HG03280 (cell line): ENCODE measurements around the gene KIAA1549.

Source experiments
- ATAC-seq: cut with Tn5 transposase; IDR thresholded peaks from one replicate; pipeline ENCODE4 v1.9.1; 2021; ENCODE audit warnings: mild to moderate bottlenecking, moderate library complexity; ENCODE audit not compliant: unreplicated experiment

Gene KIAA1549

DNA sequence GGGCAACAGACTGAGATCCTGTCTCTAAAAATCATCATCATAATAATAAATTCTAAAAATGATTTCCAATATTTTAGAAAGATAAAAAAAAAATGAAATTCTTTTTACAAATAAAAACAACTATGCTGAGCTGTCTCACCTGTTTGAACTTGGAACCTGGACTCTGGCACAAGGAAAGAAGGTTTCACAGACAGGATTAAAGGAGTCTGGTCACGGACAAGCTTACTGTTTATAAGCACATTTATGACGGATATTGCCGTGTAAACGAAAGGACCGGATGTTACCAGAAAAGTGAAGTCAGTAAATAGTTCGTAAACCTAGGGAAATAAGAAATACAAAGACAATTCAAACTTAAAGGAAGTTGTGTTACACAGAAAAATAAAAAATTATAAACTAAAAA, 70.2 kb downstream of the KIAA1549 start:
- no peak for ATAC-seq

DNA sequence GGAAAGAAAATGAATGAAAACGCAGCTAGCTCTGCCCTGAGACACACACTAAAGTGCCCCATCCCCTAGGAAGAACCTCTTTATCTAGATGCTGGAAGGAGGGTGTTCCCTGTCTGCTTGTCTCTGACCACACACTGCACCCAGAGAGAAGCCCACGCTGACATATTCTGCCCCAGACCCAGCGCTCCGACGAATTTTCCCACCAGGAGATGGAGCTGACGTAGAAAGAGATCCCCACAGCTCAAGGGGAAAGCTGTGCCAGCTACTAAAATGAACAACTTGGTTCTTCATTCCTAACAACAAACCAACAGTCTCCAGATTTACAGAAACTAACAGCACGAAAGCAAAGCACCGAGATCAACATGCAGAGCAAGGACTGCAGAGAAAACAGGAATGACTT, 73.3 kb downstream of the KIAA1549 start:
- ATAC-seq: no peak

DNA sequence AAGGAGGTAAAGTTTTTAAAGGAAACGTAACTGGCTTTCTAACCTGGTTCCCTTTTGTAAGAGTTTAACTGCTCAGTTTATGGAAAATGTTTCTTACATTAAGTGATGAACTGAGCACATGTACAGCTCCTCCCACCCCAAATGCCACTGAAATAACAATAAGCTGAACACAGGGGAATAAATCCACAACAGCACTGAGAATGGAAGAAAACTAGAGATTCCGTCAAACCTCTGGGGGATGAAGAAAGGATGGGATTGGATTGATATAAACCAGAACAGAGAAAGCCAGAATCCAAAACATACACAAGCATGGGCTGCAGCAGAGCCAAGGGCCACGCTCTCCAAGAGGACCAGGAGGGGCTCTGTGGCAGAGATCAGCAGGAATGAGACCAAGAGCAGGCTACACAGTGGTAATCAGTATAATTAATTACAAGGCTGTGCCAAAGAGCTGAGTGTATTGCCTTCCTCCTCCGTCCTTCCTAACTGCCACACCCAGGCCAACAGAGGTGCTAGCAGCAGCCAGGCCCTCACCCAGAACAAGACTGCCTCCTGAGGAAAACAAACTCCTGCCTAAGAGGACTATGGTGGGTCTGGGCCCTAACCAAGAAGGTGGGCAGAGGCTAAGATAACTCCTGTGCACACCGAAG, 73.9 kb downstream of the KIAA1549 start:
- ATAC-seq: no peak

DNA sequence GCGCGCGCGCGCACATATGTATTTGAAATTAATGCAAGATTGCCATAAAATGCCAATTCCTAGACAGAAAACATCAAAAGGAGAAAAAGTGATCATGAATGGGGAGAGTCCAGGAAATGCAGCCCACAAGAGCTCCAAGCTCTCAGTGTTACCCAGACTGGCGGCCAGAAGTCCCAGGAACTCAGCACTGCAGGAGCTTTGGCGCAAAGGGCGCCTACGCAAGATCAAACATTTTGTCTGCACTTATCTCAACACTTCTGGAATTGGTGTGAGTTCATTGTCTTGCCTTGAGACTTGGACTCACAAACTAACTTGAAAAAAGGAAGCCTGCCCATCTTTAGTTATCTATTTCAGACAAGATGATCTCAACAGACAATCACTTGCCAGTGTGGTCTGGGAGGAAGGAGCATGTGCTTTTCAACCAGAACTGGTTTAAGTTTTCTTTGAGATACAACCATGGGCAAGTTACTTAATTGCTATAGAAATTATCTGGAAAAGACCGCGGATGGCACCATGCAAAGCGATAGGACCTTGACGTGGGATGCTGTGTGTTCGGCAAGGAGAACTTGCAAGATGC, 77.2 kb downstream of the KIAA1549 start:
- ATAC-seq: no peak

DNA sequence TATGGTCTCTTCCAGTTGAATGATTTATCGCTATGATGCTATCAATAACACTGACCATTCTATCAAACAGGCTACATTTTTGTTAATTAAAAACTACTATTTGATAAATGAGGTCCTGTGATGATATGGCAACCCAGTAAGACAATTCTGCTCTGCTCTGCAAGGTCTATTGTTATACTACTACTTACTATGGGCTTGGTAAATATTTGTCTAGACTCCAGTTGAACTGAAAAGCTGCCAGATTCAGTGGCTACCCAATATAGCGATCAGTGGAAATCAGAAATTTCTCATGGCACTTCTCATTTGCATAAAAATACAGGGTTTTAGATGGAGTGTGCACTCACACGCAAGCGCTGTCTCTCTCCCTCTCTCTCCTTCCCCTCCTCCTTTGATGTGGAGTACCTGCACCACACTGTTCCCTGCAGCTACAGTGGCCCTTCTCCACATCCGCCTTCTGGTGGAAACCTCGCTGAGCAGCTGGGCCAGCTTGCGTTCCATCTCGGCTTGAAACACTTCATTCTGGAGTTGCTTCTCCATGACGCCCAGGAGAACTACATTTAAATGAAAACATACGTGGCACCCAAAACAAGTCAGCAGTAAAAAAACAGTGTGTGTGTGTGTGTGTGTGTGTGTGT, 77.9 kb downstream of the KIAA1549 start:
- no peak for ATAC-seq

DNA sequence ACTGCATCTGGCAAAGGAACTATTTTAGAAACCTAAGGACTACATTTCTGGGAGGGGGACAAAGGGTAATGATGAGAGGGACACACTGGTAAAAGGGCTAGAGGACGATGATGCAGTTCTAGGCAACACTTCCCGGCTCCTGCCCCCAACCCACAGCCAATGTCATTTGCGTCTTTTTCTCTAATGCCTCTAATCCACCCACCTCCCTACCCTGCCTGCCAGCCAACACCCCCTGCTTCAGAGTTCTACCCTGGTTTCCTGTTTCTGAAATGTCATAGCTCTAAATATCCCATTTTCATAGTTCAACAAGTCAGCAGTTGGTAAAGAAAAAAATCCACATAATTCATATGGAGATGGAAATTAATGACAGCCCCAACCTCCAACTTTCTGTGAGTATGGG, 79.0 kb downstream of the KIAA1549 start:
- ATAC-seq: no peak

DNA sequence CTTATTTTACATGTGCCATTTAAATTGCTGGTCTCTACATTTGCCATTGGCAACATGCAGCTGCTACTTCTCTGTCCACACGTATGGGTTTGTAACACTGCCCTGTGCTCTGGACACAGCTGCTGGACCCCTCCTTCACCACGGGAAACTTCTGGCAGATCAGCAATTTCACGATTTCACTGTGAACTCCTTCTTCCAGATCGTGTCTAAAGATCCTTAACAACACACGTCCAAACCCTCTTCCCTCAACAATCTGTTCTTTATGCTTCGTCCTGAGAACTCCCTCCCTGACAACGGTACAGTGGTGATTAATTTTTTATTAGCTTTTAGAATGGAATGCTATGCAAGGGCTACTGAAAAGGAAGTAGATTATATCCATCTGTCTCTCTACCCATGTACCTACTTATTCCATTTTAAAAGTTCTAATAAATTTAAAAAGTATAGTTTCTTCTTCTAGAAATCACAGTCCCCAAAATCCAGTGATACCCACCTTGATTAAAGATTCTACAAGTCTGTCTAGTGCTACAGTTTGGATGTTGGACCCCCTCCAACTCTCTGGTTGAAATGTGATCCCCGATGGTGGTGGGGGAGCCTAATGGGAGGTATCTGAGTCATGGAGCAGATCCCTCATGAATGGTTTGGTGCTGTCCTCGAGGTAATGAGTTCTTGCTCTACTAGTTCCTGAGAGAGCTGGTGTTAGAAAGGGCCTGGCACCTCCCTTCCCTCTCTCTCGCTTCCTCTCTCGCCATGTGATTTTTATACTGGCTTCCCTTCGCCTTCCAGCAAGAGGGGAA, 81.0 kb downstream of the KIAA1549 start:
- no peak for ATAC-seq

DNA sequence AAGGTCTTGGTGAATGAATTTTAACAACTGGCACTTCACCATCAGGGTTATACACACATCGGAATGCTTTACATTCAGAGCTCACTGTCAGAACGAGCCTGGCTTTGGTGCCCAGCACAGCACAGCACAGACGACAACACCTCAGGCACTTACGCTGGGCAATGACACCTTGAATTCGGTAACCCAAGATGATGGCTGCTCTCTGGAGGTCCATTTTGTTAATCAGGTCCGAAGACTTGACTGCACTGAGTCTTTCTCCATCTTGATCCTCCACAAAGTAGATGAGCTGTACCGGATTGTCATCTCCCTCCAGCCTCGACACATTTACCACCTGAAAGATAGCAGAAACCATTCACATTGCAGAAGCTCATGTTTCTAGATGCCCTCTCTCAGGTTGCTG, 82.4 kb downstream of the KIAA1549 start:
- no peak for ATAC-seq

DNA sequence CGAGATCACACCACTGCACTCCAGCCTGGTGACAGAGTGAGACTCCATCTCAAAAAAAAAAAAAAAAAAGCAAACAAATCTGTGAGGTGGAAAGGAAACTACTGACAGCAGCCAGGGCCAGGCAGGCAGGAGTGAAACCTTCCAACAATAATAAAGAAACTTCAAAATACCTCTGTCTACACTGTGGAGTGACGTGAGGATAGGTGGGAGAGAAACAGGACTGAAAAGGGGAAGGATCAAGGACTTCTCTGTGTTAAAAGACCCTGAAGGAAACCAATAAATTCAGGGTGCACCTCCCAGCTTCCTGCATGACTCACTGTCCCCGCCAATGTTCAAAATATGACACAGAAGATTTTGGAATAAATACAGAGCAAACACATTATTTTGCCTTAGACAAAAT, 82.9 kb downstream of the KIAA1549 start:
- no peak for ATAC-seq

DNA sequence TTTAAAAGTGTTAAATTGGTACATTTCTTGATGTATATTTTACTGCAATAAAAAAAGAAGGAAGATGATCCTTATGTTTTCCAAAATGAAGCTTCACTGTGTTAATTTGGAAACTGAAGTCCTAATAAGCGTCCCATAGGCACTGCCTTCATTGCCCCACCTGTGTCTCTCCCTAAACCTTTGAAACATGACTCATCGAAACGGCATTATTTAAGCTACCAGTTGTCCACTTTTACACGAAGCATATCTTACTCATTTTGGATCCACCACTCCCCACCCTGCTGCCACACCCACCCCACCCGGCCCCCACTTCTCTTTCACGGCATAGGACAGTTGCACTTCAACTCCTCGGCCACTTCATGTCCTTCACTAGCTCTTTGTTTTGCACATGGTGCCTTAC, 85.5 kb downstream of the KIAA1549 start:
- ATAC-seq: no peak

DNA sequence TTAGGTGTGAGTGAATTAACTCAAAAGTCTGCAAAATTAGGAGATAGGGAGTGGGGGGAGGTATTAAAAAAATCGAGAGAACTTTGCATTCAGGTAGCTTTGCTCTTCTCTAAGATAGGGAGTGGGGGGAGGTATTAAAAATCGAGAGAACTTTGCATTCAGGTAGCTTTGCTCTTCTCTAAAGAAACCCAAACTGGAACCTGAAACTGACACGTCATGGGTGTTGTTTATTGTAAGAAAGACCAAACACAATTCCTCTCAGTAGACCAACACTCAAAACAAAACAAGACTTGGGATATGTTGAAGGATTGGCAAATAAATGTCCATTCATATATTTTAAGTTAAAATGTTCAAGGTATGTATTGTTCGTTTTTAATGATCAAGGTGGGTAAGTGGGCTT, 87.9 kb downstream of the KIAA1549 start:
- ATAC-seq: no peak

DNA sequence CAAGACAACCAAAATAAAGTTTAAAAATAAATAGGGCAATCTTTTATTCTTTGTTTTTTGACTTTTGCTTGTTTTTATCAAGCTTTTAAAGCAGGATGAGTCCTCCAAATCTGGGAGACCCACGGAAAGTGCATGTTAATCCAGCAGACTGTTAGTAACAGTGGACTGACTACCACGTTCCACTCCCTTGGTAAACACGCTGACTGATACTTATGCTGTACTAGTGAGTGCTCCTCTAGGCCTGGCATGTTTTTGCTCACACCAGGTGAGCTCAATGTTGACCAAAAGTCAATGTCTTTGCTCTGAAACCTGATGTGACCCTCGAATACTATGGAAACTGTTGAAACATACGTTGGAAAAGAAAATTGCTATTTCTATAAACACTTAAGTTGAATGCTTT, 88.4 kb downstream of the KIAA1549 start:
- ATAC-seq: no peak

DNA sequence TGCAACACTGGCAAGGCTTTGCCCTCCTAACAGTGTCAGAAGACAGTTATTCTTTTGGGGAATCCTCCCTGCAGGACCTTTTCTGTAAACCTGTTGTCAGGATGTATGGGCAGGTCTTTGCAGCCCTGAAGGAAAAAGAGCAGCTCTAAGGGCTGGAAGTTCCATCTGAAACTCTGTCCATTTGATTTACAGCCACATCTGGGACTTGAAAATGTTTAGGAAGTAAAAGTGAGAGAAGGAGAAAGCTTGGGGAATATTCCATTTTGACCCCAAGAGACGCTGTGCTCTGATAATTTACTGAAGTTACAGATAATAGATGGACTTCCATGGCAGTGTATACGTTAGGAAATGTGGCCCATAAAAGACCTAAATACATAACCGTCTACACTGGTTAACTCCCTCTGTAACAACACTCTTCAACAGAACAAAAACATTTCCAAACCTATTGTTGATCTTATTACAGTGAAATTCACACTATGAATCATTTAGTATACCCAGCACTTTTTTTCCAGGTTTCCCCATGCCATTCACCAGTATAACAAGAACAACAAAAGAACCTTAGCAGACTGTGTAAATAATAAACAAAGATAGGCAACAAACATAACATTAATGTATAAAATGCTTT, 89.1 kb downstream of the KIAA1549 start:
- no peak for ATAC-seq

DNA sequence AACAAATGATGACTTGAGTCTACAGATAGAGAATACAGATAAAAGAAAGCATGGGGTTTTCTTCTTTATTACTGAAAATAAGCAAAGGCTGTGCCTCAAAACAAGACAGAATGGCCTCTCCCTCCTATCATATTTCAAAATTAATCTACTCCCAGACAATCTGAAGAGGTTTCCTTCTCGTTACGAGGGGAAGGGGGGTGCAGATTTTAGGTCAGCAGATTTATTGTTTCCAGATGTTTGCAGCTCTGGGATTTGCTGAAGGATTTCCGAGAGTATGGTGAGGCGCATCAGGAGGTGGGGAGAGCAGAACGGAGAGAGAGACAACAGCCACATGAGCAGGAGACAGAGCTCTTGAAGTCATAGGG, 89.8 kb downstream of the KIAA1549 start:
- ATAC-seq: no peak

DNA sequence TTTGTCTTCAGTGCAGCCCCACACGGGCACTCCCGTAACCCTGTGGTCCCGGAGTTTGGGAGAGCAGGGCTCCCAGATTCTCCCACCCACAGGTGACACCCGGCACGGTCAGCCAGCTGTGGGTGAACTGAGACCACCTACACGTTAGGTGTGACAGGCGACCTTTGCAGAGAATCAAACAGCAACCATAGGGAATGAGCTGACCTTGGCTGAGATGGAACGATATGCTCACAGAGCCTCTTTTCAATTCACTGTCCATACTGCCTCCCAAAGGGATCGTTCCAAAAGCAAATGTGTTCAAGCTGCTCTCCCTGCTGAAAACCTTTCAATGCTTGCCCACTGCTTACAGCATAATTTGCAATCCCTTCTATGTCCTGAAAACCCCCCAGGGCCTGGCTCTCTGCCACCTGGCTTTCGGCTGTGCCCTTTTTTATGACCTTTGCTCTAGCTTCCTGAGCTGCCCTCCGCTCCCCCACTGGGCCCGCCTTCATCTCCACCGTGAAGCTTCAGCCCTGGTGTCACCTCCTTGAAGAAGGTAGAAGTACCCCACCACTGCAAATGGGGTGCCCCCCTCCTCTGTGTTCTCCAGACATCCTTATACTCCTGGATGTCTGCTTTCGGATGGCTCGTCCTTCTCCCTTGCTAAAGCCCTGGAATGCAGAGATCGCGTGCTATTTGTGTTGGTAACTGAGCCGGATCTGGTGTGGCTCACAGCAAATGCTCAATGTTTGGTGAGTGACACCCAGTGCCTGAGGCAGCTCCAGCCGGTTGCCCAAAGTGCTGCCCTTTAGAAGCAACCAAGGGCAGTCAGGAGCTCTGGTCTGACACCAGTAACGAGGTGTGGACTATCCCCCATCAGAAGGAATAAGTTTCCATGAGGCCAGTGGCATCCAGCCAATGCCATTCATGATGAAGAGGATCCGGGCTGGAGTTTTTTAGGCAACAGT, 90.4 kb downstream of the KIAA1549 start:
- ATAC-seq: no peak

DNA sequence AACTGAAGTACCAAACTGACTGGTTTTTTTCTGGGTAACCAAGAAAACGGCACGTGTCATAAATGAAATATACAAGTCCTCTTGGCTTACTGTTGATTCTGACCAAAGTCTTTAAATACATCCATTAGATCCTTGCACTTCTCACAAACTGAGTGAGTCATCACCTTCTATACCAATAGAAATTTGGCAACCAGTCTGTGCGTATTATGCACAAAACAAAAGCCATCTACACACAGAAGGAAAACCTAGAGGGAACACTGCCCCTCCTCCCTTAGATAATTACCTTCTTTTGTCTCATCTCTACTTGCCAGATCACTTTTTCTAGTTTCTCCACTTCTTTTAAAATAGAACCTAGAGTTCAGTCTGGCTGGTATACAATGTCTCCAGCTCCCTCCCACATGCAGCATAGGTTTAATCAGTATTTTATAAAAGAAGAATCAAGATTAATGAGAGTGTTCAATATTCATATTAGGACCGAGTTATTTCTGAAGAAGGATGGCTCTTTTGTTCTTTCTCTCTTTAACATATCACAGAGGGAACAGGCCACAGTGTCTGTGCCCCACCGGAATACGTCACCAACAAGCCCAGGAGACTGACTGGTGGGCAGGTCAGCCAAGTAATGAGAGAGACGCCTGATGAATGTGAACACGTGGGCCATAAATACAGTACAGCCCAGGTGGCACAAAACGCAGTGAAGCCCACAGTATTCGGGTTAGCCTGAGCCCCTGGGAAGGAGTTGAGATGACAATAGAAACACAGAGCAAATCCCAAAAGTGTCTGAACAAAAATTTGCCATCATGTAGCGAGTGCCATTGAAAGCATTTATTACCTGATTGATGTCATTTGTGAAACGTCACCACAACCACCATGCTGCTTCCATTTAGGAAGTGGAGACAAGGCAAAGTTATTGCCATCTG, 91.3 kb downstream of the KIAA1549 start:
- no peak for ATAC-seq

DNA sequence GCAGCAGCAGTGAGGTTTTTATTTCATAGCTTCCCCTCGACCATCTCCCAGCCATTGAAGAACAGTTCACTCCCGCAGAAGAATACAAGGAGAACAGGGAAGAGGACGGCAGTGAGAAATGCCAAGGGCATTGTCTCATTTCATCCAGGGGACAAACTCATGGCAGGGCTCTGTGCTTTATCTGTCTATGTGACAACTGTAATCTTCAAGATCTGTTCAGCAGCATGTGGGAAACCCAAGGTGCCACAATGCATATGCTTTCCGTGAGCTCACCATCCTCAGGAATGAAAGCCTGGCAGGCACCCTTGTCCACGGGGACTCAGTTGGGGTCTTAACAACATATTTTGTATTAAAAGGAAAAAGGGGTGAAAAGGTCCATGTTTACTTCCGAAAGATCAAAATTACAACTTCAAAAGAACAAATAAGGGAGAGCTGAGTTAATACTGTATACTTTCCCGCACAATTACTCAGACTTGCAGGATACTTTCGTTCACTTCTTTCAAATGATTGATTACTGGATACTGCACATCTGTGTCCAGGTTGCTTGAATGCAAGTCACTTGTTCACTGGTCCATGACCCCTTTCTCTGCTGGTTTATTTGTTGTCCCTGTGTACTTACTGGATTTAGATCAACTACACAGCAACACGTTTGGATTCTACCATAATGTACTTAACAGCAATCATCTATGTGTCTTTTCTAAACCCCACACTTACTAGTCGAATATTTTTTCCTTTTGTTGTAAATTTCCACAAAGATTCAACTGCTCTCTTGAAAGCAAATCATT, 93.1 kb downstream of the KIAA1549 start:
- no peak for ATAC-seq

DNA sequence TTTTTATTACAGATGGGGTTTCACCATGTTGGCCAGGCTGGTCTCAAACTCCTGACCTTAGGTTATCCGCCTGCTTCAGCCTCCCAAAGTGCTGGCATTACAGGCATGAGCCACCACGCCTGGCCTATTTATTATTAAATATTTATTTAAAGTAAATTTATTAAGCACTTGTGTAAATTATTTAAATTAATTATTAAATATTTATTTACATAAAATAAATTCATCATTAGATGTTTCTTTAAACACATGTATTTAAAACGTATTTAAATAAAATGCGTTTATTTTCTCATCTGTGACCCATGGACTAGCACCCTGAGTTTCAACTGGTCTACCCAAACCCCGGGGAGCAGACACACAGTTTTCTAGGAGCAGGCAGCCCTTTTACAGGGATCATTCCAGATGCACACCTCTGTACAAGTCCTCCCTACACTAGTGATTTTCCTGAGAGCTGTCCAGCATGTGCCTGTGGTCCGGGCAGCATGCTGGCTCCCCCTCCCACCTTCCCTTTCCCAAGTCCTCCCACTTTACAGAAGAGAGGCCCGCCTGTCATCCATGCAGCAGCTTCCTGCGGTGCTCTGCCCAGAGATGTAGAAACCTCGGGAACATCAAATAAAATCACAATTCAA, 94.0 kb downstream of the KIAA1549 start:
- ATAC-seq: no peak
